NT2/D1 (cell line): ENCODE data around the gene C1orf159.

ENCODE experiments used
- SUZ12 ChIP-seq: IDR thresholded peaks from 2 replicates; pipeline ENCODE4 v1.6.1; 2011; ENCODE audit not compliant: insufficient read length, insufficient read depth; ENCODE audit errors: extremely low read depth
- ZNF274 ChIP-seq: IDR thresholded peaks from 2 replicates; pipeline ENCODE4 v1.6.1; 2011; ENCODE audit warnings: mild to moderate bottlenecking, low read depth, low read length

DNA sequence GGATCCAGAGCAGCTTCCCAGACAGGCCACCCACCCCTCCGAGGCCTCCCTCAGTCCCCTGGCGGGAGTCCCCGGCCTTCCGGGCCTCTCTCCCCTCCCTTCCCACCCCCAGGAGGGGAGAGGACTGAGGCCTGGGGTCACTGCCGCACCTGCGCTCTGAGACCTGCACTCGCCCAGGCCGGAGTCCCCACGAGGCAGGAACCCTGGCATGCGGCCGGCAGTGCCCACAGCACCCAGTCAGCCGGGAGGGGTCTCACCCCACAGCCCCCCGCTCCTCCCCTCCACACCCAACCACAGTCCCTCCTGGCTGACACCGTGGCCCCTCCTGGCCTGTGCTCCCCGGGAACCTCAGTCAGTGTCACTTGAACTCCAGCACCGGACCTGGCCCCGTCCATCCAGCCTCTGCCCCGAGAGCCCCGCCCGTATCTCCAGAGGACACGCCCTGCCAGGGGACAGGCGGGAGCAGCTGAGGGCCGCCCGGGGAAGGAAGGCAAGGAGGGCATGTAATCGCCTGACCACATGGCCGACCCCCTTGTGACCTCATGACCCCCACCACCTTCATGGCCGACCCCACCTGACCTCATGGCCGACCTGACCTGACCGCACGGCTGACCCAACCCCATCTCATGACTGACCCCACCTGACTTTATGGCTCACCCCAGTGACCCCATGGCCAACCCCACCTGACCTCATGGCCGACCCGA is 29.1 kb upstream of the C1orf159 start:
- no peak for TF ChIP-seq ZNF274
- TF ChIP-seq SUZ12: no peak
